Inferior parietal cortex (tissue), 1 donor: ENCODE results near the gene C8A.

Experiments
- DNase-seq: peaks from one replicate; pipeline ENCODE4 v3.0.0-alpha.2; 2016; ENCODE audit errors: extremely low spot score

The C8A gene

DNA sequence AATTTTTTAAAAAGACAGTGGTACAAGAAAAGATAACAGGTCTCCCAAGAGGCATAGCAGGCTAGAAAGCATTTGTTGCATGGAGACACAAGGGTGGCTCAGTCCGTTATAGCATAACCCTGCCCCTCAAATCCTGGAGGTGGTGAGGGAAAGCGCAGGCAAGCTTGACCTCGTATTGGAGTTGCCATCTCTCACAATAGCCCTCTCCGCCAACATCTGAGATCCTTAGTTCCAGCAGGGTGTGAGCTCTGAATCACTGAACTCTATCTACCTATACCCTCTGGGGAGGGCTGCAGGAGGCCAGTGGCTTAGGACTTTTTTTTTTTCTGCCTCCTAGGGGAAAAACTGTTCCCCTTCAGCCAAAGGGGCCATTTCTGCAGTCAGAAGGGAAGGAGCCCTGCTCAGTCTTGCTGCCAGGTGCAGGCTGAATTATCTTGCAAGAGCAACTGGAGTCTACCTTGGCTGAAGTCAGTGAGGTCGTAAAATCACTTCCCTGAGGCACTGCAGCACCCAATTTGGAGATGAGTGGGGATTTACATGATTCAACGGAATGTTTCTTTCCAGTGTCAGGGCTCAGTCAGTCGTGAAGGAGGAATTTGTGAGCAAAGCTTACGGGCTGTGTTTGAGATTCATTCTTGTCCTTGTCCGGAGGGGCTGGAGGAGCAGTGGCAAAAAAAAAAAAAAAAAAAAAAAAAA, 17.2 kb upstream of the C8A start:
- DNase-seq, result no peak

DNA sequence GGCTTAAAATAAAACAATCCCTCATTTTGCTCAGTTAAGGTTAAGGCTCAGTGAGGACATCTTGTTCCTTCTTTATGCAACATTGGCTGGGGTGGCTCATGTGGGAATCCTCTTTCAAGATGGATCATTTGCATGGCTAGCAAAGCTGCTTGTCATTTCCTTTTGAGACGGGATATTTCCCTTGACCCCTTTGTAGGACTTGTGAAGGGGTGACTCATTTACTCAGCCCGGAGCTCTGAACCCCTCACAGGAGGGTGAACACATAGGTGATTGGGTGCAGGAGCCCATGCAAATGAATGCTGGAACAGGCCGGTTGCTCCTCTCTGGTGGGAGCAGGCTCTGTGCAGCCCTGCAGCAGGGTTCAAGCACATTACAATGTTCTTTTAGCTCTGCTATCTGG, 15.8 kb upstream of the C8A start:
- DNase-seq, result no peak

DNA sequence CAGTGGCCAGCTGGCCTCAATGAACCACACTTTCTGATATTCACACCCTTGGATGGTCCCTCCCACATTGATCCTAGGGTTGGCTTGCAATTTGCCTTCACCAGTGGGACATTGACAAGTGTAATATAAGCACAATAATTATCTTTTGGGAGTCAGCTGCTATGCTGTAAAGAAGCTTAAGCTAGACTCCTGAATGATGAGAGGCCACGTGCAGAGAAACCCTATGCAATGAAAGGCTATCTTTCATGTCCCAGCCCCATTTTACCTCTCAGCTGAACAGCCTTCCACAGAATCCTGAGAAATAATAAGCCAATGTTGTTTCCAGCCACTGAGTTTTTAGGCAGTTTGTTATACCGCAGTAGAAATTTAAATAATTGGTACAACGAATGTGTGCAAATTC, 11.1 kb upstream of the C8A start:
- no peak for DNase-seq

DNA sequence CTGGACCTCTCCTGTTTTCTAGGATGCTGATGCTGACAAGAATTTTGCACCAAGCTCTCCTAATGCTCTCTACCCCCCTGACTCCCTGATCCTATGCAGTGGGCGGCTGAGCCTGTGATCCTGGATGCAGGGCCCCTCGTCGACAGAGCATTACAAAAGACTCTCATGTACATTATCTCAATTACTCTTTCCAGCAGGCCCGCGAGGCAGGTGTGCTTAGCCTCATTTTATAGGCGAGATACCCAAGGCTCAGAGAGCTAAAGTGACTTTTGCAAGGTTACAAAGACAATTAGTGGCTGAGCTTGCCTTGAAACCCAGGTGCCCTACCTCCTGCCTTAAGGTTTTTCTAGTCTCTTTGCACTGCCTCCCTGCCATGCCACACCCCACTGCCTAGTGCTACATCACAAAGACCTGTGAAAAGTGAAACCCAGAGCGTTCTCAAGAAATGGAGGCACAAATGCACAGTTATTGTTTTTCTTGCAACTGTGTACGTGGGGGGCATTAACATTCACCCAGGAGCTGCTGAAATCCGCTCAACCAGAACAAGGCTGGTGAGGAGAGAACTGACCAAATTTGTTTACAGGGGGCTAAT, 10.0 kb upstream of the C8A start:
- no peak for DNase-seq

DNA sequence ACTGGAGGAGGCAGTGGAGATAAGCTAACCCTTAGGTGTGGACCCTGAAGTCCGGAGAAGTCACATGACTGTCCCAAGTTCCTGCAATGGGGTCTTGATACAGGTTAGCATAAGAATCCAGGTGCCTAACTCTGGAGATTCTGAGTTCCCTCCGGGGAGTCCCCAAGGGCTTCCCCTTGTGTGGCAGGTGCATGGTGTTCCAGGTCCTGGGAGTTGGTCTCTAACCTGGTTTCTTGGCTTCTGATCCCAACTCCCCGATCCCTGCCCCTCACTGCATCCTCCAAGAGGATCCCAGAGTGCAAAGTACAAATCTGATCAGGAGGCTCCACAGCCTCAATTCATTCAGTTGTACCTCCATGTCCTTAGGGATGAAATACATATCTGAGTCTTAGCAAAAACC, 9.3 kb upstream of the C8A start:
- no peak for DNase-seq

DNA sequence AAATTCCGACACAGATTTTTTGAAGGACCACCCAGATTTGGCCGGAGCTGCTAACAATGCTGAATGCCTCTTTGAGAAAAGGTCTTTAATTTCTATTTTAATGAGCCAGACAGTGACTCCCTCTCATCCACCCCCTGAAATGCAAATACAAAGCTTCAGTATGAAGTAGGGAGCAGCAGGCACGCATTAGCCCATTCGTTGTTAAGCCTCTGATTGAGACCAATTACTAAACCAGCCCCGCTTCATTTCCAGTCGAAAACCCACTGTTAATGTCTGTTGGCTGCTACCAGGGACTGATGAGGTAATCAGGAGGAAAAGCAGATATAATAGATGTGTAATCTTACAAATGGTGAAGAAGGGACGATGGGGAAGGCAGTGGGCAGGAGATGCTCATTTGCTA, 4.8 kb upstream of the C8A start:
- no peak for DNase-seq

DNA sequence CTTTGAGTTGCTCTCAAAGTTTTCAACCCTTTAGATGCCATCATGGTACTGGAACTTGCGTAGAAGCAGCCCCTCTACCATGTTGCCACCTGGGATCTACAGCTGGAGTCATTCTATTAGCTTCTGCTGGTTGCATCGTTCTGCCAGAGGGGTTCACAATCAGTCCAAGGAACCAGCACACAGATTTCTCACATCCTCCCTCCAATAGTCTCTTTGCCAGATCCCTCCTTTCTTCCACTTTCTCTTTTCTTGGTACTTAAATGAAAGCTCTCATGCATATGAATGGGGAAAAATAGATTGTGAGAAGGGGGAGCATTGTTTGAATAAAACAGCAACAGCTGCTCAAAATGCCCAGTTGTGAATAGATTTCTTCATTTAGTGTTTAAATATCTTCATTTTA, 4.2 kb upstream of the C8A start:
- no peak for DNase-seq

DNA sequence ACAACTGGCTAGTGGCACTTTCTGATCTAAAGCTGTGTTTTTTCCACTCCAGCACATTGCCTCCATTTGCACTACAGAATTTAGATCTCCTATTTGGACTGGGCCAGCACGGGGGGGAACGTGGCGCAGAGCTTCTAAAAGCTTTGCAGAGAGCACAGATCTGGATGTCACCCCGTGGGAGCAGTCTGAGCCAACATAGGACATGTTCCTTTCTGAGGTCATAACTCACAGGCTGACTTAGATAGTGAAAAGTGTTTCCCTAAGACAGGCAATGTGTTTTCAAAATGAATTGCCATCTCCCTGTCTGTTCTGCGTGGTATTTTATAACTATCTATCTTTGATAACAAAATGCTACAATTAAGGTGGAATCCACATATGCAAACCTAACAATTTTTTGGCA, 3.7 kb upstream of the C8A start:
- DNase-seq, result no peak

DNA sequence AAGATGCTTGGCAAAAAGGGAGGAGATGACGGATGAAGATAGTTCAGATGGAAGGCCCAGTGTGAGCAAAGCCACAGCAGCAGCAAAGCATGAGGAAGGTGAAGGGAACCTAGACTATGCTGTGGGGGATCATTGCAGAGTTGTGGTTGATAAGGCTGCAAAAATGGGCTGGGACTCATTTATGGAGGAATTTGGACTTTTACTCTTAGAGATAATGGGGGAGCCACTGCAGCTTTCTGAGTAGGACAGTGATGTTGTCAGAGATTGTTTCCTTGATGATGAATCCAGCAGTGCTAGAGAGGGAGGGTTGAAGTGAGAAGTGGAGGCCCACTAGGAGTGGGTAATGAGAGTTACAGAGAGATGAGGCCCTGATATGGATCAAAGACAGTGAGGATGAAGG, 2.1 kb upstream of the C8A start:
- DNase-seq, result no peak

DNA sequence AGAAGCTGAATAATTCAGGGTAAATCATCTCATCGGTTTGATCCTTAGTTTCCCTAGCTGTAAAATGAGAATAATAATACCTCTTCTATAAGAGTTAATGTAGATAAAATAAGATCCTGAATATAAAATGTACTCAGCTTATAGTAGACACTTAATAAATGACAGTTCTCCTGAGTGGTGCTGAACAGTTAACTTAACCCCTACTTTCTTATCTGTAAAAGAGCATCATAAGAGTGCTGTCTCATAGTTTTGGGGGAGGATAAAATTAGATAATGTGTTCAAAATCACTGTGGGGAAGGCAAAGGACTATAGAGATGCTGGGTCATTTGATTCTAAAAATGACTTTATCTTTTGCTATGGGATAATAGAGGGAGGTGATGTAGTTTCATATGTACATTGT, 593 bp downstream of the C8A start:
- no peak for DNase-seq

DNA sequence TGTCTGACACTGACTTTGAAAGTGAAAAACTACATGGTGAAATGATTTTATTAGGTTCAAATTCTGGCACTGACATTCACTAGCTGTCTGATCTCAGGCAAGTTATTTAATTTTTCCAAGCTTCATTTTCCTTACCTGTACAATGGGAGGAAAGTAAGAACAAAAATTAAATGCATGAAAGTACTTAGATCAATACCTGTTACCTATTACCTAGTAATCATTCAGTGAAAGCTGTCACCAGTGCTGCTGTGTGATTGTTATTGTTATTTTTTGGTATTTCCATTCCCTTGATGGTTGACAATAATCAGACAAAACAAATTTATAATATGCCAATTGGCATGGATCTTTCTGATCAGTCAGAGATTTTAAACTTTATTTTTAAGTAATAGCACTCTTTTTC, 1.6 kb downstream of the C8A start:
- no peak for DNase-seq

DNA sequence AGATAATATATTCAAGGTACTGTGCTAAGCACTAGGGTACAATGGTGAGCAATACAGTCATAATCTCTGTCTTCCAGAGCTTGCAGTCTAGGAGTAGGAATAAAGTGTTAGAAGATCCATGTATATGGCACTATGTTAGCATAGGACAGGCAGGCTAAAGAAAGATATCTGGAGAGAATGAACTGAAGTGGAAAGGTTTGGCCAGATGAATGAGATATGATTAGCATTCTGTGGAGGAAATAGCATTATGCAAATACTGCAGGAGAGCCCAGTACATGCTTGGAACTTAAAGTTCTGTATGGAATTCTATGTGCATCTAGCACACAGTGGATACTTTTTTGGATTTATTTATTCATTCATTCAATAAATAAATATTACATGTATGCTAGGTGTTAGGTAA, 4.7 kb downstream of the C8A start:
- DNase-seq, result no peak

DNA sequence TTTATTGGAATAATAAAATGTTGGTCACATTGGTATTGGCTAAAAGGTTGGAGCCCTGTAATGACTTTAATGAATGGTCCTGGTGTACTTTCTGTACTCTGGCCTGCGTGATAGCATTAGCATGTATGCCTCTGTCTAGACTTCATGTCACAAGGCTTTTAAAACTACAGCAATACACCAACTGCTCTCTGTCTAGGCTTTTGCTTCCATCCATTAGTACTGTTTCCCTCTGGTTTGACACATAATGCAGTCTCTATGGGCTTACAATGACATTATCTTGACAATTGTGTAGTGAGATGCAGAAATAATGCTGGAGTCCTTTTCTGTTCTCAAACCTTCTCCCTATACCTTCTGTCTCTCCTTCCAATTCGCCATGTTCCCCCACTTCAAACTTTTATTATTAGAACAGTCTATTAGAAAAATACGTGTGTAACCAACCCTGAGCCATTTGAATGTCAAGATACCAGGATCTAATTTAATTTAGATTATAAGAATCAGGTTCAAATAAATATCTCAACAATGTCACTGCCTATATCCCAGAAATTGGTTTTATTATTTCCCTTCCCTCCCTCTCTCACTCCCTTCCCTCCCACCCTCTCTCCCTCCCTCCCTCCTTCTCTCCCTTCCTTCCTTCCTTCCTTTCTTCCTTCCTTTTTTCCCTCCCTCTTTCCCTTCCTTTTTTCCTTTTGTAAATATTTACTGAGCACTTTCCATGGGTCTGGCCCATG, 8.8 kb downstream of the C8A start:
- DNase-seq, result no peak

DNA sequence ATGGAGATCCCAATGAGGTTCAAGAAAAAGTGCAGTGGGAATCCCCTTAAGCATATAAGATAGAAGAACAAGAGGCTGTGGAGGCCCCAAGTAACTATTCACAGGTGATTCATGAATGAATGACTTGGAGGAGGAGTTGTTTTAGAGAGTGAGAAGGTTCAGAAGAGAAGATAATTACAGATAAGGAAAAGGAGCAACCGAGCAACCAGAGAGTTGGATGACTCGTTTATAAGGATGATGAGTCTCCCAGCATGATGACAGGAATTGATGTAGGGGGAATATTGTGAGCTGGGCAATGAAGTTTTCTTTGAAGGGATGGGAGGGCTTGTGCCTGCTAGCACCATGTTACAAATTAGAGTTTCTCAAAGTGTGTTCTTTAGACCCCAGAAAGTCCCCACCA, 9.8 kb downstream of the C8A start:
- DNase-seq, result no peak

DNA sequence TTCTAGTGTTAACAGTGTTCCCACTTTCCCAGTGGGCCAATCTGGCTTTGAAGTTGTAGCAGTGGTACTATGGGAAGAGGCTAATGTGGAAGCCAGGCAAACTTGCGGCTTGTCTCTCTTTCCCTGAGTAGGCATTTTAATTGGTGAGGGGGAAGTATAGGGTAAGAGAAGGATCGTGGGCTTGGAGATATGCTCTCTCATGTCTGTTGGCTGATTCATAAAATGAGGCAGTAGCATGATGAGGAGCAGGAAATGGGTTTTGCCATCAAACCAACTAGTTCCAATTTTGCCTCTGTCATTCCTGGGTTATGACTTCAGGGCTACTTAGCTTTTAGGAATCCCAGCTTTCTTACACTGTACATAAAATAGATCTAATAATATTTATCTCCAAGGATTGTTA, 12.1 kb downstream of the C8A start:
- no peak for DNase-seq

DNA sequence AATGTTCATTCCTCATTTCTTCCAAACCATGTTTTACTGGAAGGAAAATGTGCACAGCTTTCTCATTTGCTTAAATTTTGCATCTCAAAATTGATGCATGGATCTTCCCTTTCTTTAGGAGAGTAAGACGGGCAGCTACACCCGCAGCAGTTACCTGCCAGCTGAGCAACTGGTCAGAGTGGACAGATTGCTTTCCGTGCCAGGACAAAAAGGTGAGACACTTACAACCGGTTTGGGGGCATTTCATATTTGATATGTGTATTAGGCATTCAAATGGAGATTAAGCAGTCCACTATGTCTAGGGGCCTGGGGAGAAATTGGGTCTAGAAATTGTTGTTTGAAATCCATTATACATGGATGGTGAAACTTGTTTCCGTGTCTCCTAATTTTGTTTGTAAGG, 12.9 kb downstream of the C8A start:
- no peak for DNase-seq

DNA sequence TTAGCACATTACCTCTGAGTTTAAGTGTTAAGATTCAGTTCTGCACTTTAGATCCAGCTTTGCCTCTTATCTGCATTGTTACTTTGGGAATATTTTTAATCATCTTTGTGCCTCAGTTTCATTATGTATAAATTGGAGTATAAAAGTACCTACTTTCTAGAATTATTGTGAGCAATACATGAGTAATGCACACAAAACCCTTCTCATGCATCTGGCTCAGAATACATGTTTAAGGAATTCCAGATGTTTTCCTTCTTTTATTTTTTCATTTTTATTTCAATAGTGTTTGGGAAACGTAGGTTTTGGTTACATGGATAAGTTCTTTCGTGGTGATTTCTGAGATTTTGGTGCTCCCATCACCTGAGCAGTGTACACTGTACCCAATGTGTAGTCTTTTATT, 14.2 kb downstream of the C8A start:
- DNase-seq, result no peak

DNA sequence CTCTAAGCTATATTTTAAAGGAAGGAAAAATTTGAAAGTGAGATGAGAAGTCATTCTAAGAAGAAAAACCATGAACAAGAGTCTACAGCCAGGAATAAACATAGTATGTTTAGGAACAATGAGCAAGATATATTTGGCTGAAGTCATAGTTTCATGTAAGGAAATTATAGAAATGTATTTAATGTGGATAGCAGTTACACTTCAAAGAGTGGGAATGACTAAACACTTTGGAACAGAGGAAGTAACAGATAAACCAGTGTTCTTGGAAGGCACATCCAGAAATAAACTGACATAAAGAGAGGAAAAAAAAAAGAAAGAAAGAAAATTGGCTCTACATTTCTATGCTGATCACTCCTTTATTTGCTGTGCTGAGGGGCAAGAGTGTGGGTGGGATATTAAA, 18.0 kb downstream of the C8A start:
- peak; percentile 34 for DNase-seq

DNA sequence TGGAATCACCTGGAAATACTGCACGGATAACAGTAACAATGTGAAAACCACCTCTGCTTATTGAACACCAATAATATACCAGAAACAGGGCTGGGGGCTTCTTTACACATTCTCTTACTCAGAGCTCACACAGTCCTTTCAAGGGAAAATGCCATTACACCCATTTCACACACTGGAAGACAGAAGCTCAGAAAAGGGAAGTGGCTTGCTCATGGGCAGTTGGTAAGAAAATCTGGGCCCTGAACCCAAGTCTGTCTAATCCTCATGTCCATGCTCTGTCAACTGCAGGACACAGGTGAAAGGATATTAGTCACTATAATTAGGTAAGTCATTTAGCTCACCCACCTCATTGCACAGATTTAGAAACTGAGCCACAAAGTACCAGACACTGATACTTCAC, 18.6 kb downstream of the C8A start:
- no peak for DNase-seq

DNA sequence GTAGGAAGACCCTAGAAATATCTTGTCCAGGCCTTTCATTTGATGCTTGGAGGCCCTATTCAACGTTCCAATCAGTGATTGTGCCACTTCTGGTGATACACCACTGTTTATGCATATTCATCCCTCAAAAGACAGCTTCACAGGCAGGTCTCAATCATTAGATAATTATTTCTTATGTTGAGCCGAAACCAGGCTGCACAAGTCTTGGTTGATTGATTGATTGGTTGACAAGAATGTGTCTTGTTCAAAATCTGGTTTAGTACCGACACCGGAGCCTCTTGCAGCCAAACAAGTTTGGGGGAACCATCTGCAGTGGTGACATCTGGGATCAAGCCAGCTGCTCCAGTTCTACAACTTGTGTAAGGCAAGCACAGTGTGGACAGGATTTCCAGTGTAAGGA, 20.1 kb downstream of the C8A start:
- no peak for DNase-seq

DNA sequence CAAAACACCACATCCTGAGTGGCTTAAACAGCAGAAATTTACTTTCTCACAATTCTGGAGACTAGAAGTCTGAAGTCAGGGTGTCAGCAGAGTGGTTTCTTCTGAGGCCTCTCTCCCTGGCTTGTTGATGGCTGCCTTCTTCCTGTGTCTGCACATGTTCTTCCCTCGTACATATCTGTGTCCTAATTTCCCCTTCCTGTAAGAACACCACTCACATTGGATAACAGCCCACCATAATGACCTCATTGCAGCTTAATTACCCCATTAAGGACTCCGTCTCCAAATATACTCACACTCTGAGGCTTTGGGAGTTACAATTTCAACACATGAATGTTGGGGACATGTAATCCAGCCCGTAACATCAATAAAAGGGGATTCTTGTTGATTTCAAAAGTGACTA, 23.4 kb downstream of the C8A start:
- DNase-seq, result no peak

DNA sequence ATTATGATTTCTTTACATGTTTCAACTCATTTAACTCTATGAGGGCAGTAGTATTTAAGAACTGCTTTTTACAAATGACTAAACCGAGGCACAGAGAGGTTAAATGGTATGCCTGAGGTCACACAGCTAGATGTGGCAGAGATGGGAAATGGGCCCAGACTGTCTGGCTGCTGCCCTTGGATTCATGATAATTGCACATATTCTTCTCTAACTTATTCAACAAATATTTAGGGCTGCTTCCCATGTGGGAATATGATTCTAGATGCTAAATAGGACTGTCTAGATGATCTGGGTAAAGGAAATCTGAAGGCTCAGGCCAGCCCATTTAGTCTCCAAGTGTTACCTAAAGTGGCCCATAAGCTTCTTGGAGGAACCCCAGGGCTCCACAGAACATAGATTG, 26.2 kb downstream of the C8A start:
- no peak for DNase-seq

DNA sequence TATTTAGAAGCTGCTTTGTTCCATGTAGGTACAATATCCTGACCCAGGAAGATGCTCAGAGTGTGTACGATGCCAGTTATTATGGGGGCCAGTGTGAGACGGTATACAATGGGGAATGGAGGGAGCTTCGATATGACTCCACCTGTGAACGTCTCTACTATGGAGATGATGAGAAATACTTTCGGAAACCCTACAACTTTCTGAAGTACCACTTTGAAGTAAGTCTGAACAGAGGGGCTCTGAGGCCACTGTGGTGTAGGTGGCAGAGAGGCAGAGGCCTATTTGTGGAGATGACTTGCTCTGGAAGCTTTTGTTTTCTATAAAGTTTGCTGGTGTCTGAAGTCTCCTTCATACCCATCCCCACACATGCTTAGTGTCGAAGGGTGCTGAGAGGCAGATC, 26.8 kb downstream of the C8A start:
- DNase-seq, result no peak

DNA sequence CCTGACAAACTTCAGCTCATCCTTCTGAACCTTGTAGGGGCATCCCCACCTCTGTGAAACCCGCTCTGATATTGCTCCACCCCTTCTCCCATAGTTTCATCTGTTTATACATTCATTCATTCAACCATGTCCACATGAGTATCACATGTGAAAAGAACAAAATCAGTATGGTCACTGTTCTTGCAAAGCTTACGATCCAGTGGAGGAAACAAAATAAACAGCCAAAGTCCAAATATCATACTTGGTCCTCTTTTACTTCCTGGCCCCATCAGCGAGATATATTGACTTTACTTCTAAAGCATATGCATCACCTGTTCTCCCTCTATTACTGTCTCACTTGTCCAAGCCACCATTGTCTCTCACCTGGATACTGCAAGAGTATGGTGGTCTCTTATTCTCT, 35.6 kb downstream of the C8A start:
- DNase-seq, result no peak
